Endothelial cell of umbilical vein (primary cell): ENCODE data around the gene ADRM1. TPM values are rescaled to one million over a fixed set of nuclear protein-coding genes. Genes with fewer than 3 reads are reported as not detected.

Source experiments
- BruUV-seq: library from RNA; stranded (reverse); fragments of 400-500 nt; replicated peaks from 2 replicates; lab custom pipeline; 2021; lab: Mats Ljungman, UMichigan
- CTCF ChIA-PET: fragments of 300-600, 350-600 bp; sonication (Branson Sonifier 250); formaldehyde crosslinking; loops from one replicate; lab custom pipeline; 2021; ENCODE audit warnings: antibody characterized with exemption, inconsistent platforms; lab: Charles Lee
- POLR2A ChIA-PET: fragments of 300-600, 350-600 bp; sonication (Branson Sonifier 250); formaldehyde crosslinking; loops from one replicate; lab custom pipeline; 2021; ENCODE audit warnings: antibody characterized with exemption, inconsistent platforms; lab: Charles Lee
- DNase-seq: peaks from one replicate; pipeline ENCODE4 v3.0.0-alpha.2; 2011; ENCODE audit warnings: low read depth, low spot score
- FAIRE-seq: peaks from 2 replicates; lab custom pipeline; 2011; peaks lifted over from hg19 to GRCh38; lab: Jason Lieb, UNC
- H2AFZ ChIP-seq: 2 replicates; pipeline ENCODE4 v1.6.0; 2012; ENCODE audit warnings: low read depth, low read length, control low read depth, inconsistent platforms
- H3K27ac ChIP-seq: 2 replicates; pipeline ENCODE4 v1.5.1; 2011; ENCODE audit warnings: low read depth, mild to moderate bottlenecking, control low read depth, low read length, moderate library complexity; ENCODE audit not compliant: insufficient read depth
- H3K27me3 ChIP-seq, 2 experiments: 2 replicates each; pipeline versions ENCODE4 v1.6.0 to v1.6.1; 2011; ENCODE audit warnings: low read length in 2 of 2, mixed read lengths in 1 of 2; ENCODE audit not compliant: control insufficient read depth in 2 of 2, insufficient read depth in 2 of 2
- H3K36me3 ChIP-seq, 2 experiments: 2 replicates in 1 of 2; 3 replicates in 1 of 2; pipeline ENCODE4 v1.5.1; 2011; ENCODE audit warnings: low read length in 2 of 2, mild to moderate bottlenecking in 1 of 2, moderate library complexity in 1 of 2; ENCODE audit not compliant: control insufficient read depth in 2 of 2, insufficient read depth in 2 of 2; ENCODE audit errors: extremely low read depth in 1 of 2
- H3K4me1 ChIP-seq: 3 replicates; pipeline ENCODE4 v1.5.1; 2011; ENCODE audit warnings: mild to moderate bottlenecking, low read length; ENCODE audit not compliant: control insufficient read depth, insufficient read depth; ENCODE audit errors: extremely low read depth
- H3K4me2 ChIP-seq: 2 replicates; pipeline ENCODE4 v1.6.1; 2011; ENCODE audit warnings: low read length, control low read depth, mixed read lengths; ENCODE audit not compliant: insufficient read depth
- H3K4me3 ChIP-seq, 3 experiments: fragments of 200-600 bp in 1 of 3; sonication (generic), shearing (Covaris generic) in 1 of 3; replicated peaks in 1 of 3; 2 replicates each; pipeline ENCODE4 v1.5.1; 2011 to 2016; ENCODE audit warnings: control low read depth in 3 of 3, low read length in 3 of 3, mild to moderate bottlenecking in 2 of 3, inconsistent platforms in 1 of 3, low read depth in 1 of 3, moderate library complexity in 1 of 3; ENCODE audit not compliant: insufficient read depth in 1 of 3
- H3K79me2 ChIP-seq: 2 replicates; pipeline ENCODE4 v1.6.0; 2012; ENCODE audit warnings: low read length, inconsistent platforms; ENCODE audit not compliant: control insufficient read depth, insufficient read depth
- H3K9ac ChIP-seq: replicated peaks from 2 replicates; pipeline ENCODE3; 2011; ENCODE audit warnings: low read length, control low read depth; ENCODE audit not compliant: insufficient read depth; ENCODE audit errors: extremely low read depth
- H3K9me1 ChIP-seq: replicated peaks from 3 replicates; pipeline ENCODE4 v1.6.0; 2011; ENCODE audit warnings: mild to moderate bottlenecking, low read length; ENCODE audit not compliant: control insufficient read depth, insufficient read depth; ENCODE audit errors: extremely low read depth
- H3K9me3 ChIP-seq: replicated peaks from 2 replicates; pipeline ENCODE4 v1.5.1; 2012; ENCODE audit warnings: low read length, inconsistent platforms; ENCODE audit not compliant: control insufficient read depth, insufficient read depth
- H4K20me1 ChIP-seq: replicated peaks from 2 replicates; pipeline ENCODE3; 2011; ENCODE audit warnings: mild to moderate bottlenecking, low read length; ENCODE audit not compliant: control insufficient read depth, insufficient read depth; ENCODE audit errors: extremely low read depth
- CTCF ChIP-seq, 2 donors: IDR thresholded peaks; 1 replicate in 1 of 2; 2 replicates in 1 of 2; pipeline ENCODE4 v1.5.1; 2011; ENCODE audit warnings: low read length in 2 of 2, mild to moderate bottlenecking in 2 of 2, moderate library complexity in 2 of 2, control low read depth in 1 of 2, inconsistent platforms in 1 of 2, low read depth in 1 of 2; ENCODE audit not compliant: insufficient read depth in 1 of 2; ENCODE audit errors: extremely low read depth in 1 of 2
- EZH2 ChIP-seq: IDR thresholded peaks from 2 replicates; pipeline ENCODE4 v1.6.1; 2012; ENCODE audit warnings: borderline replicate concordance, low read depth, mild to moderate bottlenecking, moderate library complexity, low read length, inconsistent platforms; ENCODE audit not compliant: severe bottlenecking
- FOS ChIP-seq: IDR thresholded peaks from 2 replicates; pipeline ENCODE4 v1.6.1; 2011; ENCODE audit warnings: mild to moderate bottlenecking, low read length, moderate library complexity, borderline replicate concordance; ENCODE audit not compliant: insufficient read depth
- GATA2 ChIP-seq: IDR thresholded peaks from 2 replicates; pipeline ENCODE4 v1.7.0; 2011; ENCODE audit warnings: low read depth, mild to moderate bottlenecking, moderate library complexity, mixed read lengths, low read length; ENCODE audit not compliant: insufficient read length, insufficient read depth
- JUN ChIP-seq: IDR thresholded peaks from 2 replicates; pipeline ENCODE4 v1.6.1; 2011; ENCODE audit warnings: borderline replicate concordance, low read depth; ENCODE audit not compliant: insufficient read length, insufficient read depth
- MAX ChIP-seq: IDR thresholded peaks from 2 replicates; pipeline ENCODE4 v1.6.1; 2011; ENCODE audit not compliant: insufficient read depth, insufficient read length
- MYC ChIP-seq: IDR thresholded peaks from one replicate; pipeline ENCODE4 v1.6.1; 2011; ENCODE audit warnings: mild to moderate bottlenecking, low read depth, low read length
- POLR2A ChIP-seq: IDR thresholded peaks from 2 replicates; pipeline ENCODE4 v1.6.1; 2012; ENCODE audit warnings: low read depth, mild to moderate bottlenecking, control low read depth, low read length
- POLR2AphosphoS5 ChIP-seq: IDR thresholded peaks from 2 replicates; pipeline ENCODE4 v1.6.1; 2012; ENCODE audit warnings: low read depth, mild to moderate bottlenecking, control low read depth, low read length, moderate library complexity; ENCODE audit not compliant: insufficient read depth
- dilution Hi-C: fragments of 300-500 bp; cut with MboI; formaldehyde crosslinking; loops from one replicate; pipeline ENCODE4 v1.15.0; 2019; ENCODE audit warnings: low sequenced_read_pairs; ENCODE audit not compliant: extremely low pct_ligation_motif_present
- intact Hi-C: fragments of 100-400 bp; cut with micrococcal nuclease; formaldehyde crosslinking; loops from one replicate; pipeline ENCODE4 v1.10.0; 2022
- polyA plus RNA-seq, 4 experiments: library from polyadenylated mRNA; depleted of rRNA in 3 of 4; stranded (reverse) in 3 of 4; unstranded in 1 of 4; fragments of >200 nt; gene quantifications; 2 replicates each; pipeline versions ENCODE4 v1.2.1 to v1.2.3, GENCODE V29; 2011 to 2012; ENCODE audit warnings: missing spikeins in 1 of 4
- total RNA-seq: library from RNA; stranded (reverse); gene quantifications from 2 replicates; pipeline ENCODE4 v1.2.3, GENCODE V29; 2021

ADRM1 gene
- total and polyA plus RNA-seq, 2 donors (not counting 3 experiments of a cell fraction or from before 2014, with no cell fraction given): 154 to 179 TPM

- Histone ChIP-seq H3K9ac (no peak overlapping the region), H3K4me2 (no peak overlapping the region), H3K9me1 (no peaks in the 10 kb centered on the region), H2AFZ (no peak overlapping the region), H3K4me3 (no peak overlapping the region), H3K27ac (no peak overlapping the region), H3K36me3 (peaks cover 5 to 26% of the 10 kb centered on the region in 2 experiments), H3K79me2 (no peaks in the 10 kb centered on the region), H3K27me3 (no peaks in the 10 kb centered on the region), H3K9me3 (no peaks in the 10 kb centered on the region), H3K4me1 (peaks cover 4% of the 10 kb centered on the region), H4K20me1 (no peaks in the 10 kb centered on the region)
- TF ChIP-seq JUN: no peak
- TF ChIP-seq EZH2: no peak
- TF ChIP-seq CTCF (IDR thresholded peaks at IDR 0.05; ENCODE audit: extremely low read depth in 1 of 2, insufficient read depth in 1 of 2, low read depth in 1 of 2, low read length in 2 of 2): no peak
- no peak for TF ChIP-seq POLR2A
- no peak for TF ChIP-seq MYC
- no peak for TF ChIP-seq MAX
- no peak for TF ChIP-seq GATA2
- no peak for TF ChIP-seq FOS
- no peak for TF ChIP-seq POLR2AphosphoS5
- POLR2A ChIA-PET: no interaction called here
- BruUV-seq: no TSS peak
- CTCF ChIA-PET: no interaction called here
- FAIRE-seq (no peak), DNase-seq (no peak)
- dilution Hi-C loops (no loop called here), intact Hi-C loops (no loop called here)
These were observed 22.5 kb upstream of the ADRM1 start for GRCh38 chr20:62280303-62280702.
